ENCODE data around the gene DEXI.

- TF ChIP-seq CTCF (IDR thresholded peaks at IDR 0.05 in 4 of 5, conservative IDR thresholded peaks at IDR 0.05 in 1 of 5) (no peak), POLR2A (IDR thresholded peaks at IDR 0.05) (no peak)
Measured at GRCh38 chr16:10945065-10945787, 3.0 kb upstream of the DEXI start.
